Adipocyte (in vitro differentiated cells): ENCODE measurements around the gene LCP1.

Experiments
- DNase-seq: peaks from one replicate; pipeline ENCODE4 v3.0.0-alpha.2; 2015; ENCODE audit warnings: low read depth
- H3K27me3 ChIP-seq: replicated peaks from 2 replicates; pipeline ENCODE4 v1.7.0; 2013; ENCODE audit warnings: mild to moderate bottlenecking, low read length, moderate library complexity; ENCODE audit not compliant: control insufficient read depth, insufficient read depth
- H3K36me3 ChIP-seq: 2 replicates; pipeline ENCODE4 v1.7.0; 2013; ENCODE audit warnings: low read length, mild to moderate bottlenecking, moderate library complexity; ENCODE audit not compliant: control insufficient read depth, insufficient read depth, severe bottlenecking
- H3K4me1 ChIP-seq: 2 replicates; pipeline ENCODE4 v1.7.0; 2013; ENCODE audit warnings: mild to moderate bottlenecking, low read length, moderate library complexity; ENCODE audit not compliant: control insufficient read depth, insufficient read depth
- H3K4me3 ChIP-seq: 2 replicates; pipeline ENCODE4 v1.7.0; 2013; ENCODE audit warnings: mild to moderate bottlenecking, low read length, moderate library complexity
- H3K9ac ChIP-seq: 2 replicates; pipeline ENCODE4 v1.7.0; 2013; ENCODE audit warnings: mild to moderate bottlenecking, low read length, moderate library complexity
- H3K9me3 ChIP-seq: 2 replicates; pipeline ENCODE4 v1.7.0; 2013; ENCODE audit warnings: mild to moderate bottlenecking, low read length, moderate library complexity; ENCODE audit not compliant: control insufficient read depth

Gene LCP1

DNA sequence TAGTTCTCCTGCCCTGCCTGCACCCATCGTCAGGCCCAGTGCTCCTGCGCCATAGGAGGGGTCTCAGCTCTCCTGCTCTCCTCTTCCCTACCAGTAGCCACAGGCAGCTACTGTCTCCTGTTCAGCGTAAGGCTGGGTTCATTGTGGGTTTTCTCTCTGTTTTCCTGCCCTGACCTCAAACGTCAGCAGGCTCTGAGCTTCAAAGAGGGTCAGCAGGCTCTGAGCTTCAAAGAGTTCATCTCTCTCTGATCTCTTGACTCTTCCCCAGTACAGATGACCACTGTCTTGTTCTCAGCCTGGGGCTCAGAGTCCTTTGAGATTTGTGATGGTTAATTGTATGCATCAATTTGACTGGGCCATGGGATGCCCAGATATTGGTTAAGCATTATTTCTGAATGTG, 72.5 kb downstream of the LCP1 start:
- DNase-seq: no peak
- Histone ChIP-seq H3K9me3 (no peaks in the 10 kb centered on the region), H3K27me3 (no peaks in the 10 kb centered on the region), H3K4me3 (no peak overlapping the region), H3K4me1 (no peaks in the 10 kb centered on the region), H3K36me3 (no peaks in the 10 kb centered on the region), H3K9ac (no peak overlapping the region)

DNA sequence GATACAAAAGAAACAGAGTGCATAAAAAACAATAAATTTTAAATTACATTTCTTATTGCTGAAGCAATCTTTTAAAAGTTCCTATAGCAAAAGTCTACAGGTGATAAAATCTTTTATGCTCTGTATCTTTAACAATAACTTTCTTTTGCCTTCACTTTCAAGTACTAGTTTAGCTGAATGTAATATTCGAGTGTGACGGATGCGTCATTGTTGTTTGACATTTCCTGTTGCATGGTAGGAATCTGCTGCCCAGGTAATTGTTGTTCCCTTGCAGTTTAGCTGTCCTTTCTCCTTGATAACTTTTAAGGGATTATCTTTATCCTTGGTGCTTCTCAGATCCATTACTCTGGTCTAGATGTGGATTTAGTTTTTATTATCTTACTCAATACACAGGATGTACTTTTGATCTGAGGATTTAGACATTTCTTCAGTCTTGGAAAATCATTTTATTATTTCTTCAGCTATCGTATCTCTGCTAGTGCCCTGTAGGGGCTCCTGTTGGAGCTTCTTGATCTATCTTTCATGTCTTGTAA, 75.1 kb downstream of the LCP1 start:
- no peak overlapping the region for H3K4me3 ChIP-seq
- H3K9ac ChIP-seq: no peak overlapping the region
- peaks cover 12% of the 10 kb centered on the region for H3K4me1 ChIP-seq
- no peaks in the 10 kb centered on the region for H3K9me3 ChIP-seq
- DNase-seq: no peak
- H3K27me3 ChIP-seq: no peaks in the 10 kb centered on the region
- H3K36me3 ChIP-seq: no peaks in the 10 kb centered on the region

DNA sequence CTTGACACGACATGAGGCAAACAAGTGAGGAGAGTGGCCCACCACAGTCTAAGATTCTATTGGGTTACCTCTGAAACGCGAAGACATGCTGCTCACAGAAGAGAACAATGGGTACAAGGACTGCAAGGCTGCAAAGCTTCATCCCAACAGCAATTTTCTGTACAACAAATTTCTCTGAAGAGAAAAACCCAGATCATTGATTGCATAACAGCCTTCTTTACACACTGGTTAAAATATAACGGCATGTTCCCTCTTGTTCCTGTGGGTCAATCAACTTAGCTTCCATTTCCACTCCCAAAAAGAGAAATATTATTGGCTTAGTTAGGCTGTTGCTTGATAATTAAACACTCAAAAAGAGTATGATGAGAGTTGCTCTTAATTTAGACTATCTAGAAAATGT, 77.1 kb downstream of the LCP1 start, which contains the start of gene CPB2:
TSS of gene CPB2 (minus strand) at position 166 of the 400 bp plus-strand sequence. CDS start at position 142, 24 bp downstream.
- H3K4me1 ChIP-seq: peaks cover 28% of the 10 kb centered on the region
- no peak within 1 kb of the TSS for H3K4me3 ChIP-seq
- no peak within 1 kb of the TSS for H3K9ac ChIP-seq
- H3K9me3 ChIP-seq: no peaks in the 10 kb centered on the region
- no peaks in the 10 kb centered on the region for H3K27me3 ChIP-seq
- H3K36me3 ChIP-seq: no peaks in the 10 kb centered on the region
- no peak for DNase-seq

DNA sequence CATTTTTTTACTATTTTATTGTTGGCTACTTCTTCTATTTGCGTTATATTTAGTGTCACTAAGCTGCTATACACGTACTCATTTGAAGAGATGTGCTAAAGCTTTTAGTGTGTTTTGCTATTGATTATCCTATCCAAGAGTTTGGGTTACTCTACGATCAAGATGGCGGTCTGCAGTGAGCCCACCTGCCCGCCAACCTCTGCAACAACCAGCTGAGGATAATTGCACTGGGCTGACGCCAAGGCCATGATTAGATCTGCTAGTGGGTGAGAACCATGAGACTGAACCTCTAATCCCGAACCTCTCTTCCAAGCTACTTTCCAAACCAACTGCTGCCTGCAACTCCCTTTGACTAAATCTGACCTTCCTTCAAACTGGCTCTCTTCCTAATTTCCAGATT, 78.9 kb downstream of the LCP1 start:
- Histone ChIP-seq H3K27me3 (no peaks in the 10 kb centered on the region), H3K4me3 (no peak overlapping the region), H3K9ac (no peak overlapping the region), H3K36me3 (no peaks in the 10 kb centered on the region), H3K4me1 (peaks cover 32% of the 10 kb centered on the region), H3K9me3 (no peaks in the 10 kb centered on the region)
- no peak for DNase-seq

DNA sequence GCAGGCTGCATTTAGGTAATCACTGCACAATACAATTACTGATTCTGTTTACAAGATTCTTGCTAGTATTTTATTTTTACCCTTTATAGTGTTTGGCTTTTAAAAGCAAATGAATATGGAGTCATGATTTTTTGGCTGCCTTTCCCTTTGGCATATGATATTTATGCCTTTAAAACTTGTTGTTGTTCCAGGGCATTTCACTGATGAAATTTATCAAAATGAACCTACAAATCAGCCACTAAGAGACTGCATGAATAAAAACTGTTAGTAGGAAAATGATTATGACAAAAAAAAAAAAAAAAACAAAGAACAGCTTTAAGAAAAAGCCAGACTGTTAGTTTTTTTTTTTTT, 79.7 kb downstream of the LCP1 start:
- Histone ChIP-seq H3K9ac (no peak overlapping the region), H3K9me3 (no peaks in the 10 kb centered on the region), H3K4me1 (peaks cover 32% of the 10 kb centered on the region), H3K4me3 (no peak overlapping the region), H3K36me3 (no peaks in the 10 kb centered on the region), H3K27me3 (no peaks in the 10 kb centered on the region)
- DNase-seq: no peak

DNA sequence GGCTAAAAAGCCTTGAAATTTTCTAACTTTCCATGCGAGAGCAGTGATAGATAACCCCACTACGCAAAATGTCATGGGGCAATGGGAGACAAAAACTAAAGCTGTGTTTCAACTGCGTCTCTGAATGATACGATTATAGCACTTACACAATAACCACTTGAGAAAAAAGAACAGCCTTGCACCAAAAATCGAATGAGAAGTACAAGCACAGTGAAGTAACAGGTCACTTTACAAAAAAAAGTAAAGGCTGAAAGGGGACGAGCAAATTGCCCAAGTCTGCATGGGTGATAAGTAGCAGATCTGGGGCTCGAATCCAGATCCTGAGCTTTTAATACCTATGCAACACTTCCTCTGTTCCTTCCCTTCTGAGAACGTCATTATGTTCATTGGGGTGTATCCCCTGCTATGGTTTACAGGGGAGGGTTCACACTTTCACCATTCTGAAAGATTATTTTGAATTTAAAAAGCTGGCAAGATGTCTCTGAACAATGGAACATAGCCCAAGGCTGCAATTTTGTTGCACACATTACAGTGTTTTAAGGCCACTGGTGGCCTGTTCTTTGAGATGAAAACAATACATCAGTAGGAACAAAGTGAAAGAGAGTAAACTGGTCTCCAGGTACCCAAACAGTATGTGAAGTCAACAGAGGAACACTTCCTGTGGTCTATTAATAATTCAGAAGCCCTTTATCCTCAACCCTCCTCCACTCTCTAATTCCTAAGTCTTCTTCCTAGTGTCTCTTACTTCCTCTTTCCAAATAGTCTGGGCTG, 80.3 kb downstream of the LCP1 start:
- Histone ChIP-seq H3K9ac (no peak overlapping the region), H3K4me1 (peaks cover 32% of the 10 kb centered on the region), H3K9me3 (no peaks in the 10 kb centered on the region), H3K36me3 (no peaks in the 10 kb centered on the region), H3K4me3 (no peak overlapping the region), H3K27me3 (no peaks in the 10 kb centered on the region)
- no peak for DNase-seq

DNA sequence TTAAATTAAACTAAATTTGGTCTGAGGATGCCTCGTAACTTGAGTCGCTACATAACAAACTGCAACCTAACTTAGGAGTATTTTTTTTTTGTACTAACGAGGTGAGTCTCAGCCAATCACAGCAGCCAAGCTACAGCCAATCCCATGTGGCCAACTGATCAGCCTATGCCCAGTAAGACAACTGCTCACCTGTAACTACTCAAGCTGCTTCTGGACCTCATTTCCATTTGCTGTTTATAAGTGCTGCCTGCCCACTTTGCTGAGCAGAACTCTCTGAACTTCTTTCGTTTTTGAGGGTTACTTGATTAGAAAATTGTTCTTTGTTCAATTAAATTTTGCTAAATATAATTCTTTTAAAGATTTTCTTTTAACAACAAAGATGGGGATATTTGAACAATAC, 81.0 kb downstream of the LCP1 start:
- Histone ChIP-seq H3K27me3 (no peaks in the 10 kb centered on the region), H3K36me3 (no peaks in the 10 kb centered on the region), H3K4me1 (peaks cover 32% of the 10 kb centered on the region), H3K9me3 (no peaks in the 10 kb centered on the region), H3K9ac (no peak overlapping the region), H3K4me3 (no peak overlapping the region)
- no peak for DNase-seq

DNA sequence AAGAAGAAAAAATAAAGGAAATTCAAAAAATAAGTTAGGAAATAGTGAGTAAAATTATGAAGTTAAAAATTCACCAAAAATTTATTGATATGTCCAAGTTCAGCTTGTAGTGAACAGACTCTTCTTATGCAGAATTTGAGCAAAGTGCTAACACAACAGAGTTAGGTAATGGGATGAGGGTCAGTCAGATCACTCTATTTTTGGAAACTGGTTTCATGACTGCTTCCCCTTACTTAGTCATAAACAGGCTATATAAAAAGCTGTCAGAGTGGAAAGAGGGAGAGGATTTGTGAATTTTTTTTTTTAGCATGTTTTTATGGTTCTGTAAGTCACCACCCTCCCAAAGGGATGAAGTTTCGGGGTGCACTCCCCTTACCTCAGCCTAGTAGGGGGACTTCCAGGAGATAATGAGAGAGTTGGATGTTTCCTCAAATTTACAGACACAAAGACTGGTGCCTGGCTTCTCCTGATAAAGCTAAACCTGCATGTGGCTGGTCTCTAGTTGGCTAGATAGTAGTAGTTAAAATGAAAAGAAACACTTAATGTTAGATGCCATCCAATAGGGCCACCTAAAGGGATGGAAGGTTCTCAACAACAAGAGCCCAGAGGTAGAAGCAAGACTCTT, 81.7 kb downstream of the LCP1 start:
- no peaks in the 10 kb centered on the region for H3K9me3 ChIP-seq
- H3K9ac ChIP-seq: no peak overlapping the region
- no peaks in the 10 kb centered on the region for H3K27me3 ChIP-seq
- H3K4me1 ChIP-seq: peaks cover 32% of the 10 kb centered on the region
- DNase-seq: no peak
- H3K4me3 ChIP-seq: no peak overlapping the region
- no peaks in the 10 kb centered on the region for H3K36me3 ChIP-seq

DNA sequence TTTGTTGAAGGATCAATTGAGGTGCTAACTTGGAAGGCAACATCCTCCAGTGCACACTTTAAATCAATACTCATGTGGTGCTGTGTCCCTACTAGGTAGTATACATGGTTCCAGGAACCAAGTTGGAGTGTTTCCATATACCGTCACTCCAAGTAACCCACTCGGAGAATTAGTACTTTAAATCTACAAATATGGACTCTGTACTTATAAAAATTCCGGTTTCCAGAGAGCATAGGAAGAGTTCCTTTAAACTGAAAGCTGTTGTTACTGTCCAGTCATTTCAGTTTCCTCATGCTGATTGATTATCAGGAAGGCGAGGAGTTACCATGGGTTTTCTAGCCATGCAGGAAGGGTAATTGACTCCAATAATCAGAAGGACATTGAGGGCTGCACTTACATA, 84.3 kb downstream of the LCP1 start:
- no peak for DNase-seq
- H3K4me1 ChIP-seq: peaks cover 32% of the 10 kb centered on the region
- H3K9me3 ChIP-seq: no peaks in the 10 kb centered on the region
- H3K9ac ChIP-seq: no peak overlapping the region
- H3K36me3 ChIP-seq: no peaks in the 10 kb centered on the region
- no peak overlapping the region for H3K4me3 ChIP-seq
- H3K27me3 ChIP-seq: no peaks in the 10 kb centered on the region

DNA sequence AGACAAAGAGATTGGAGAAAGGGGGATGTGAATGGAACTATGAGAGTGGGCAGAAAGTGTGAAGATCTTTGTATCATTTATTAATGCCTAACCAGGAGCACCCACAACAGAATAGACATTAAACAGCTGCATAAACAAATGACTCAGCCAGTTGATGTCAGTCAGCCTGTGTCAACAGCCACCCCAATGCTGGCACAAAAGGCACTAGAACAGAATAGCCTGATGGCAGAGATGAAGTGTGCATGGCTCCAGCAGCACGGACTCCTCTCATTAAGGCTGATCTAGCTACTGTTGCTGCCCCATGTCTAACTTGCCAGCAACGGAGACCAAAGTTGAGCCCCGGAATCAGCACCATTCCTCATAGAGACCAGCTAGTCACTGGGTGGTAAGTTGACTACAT, 85.0 kb downstream of the LCP1 start:
- H3K9ac ChIP-seq: no peak overlapping the region
- DNase-seq: no peak
- no peaks in the 10 kb centered on the region for H3K9me3 ChIP-seq
- H3K36me3 ChIP-seq: no peaks in the 10 kb centered on the region
- no peaks in the 10 kb centered on the region for H3K27me3 ChIP-seq
- H3K4me1 ChIP-seq: peaks cover 26% of the 10 kb centered on the region
- H3K4me3 ChIP-seq: no peak overlapping the region

DNA sequence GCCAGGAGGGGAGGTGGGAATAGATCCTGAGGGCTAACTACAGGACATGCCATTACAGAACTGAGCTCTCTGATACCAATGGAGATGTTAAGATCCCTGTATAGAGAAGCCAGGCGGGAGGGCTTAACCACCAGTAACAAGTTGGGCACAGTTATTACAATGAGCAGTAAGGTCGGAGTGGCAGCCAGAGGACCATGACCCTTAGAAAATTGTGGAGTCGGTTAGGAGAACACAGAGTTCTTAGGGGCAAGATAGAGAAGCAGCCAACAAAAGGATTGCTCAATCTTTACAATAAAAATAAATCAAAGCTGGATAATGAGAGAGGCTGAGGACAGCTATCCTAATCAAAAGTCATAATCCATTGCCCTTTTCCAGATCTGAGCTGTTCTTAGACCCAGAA, 87.5 kb downstream of the LCP1 start:
- no peaks in the 10 kb centered on the region for H3K27me3 ChIP-seq
- H3K9ac ChIP-seq: no peak overlapping the region
- no peak overlapping the region for H3K4me3 ChIP-seq
- H3K36me3 ChIP-seq: no peaks in the 10 kb centered on the region
- DNase-seq: no peak
- peaks cover 5% of the 10 kb centered on the region for H3K4me1 ChIP-seq
- H3K9me3 ChIP-seq: no peaks in the 10 kb centered on the region
